ENCODE results near the gene SLC2A2.

DNA sequence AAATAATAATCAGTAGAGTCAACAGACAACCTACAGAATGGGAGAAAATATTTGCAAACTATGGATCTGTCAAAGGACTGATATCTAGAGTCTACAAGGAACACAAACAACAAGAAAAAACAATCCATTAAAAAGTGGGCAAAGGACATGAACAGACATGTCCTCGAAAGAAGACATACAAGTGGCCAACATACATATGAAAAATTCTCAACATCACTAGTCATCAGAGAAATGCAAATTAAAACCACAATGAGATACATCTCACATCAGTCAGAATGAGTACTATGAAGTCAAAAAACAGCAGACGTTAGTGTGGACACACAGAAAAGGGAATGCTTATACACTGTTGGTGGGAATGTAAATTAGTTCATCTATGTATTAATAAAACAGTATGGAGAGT is 33.7 kb downstream of the SLC2A2 start:
- TF ChIP-seq, protein P1, sequence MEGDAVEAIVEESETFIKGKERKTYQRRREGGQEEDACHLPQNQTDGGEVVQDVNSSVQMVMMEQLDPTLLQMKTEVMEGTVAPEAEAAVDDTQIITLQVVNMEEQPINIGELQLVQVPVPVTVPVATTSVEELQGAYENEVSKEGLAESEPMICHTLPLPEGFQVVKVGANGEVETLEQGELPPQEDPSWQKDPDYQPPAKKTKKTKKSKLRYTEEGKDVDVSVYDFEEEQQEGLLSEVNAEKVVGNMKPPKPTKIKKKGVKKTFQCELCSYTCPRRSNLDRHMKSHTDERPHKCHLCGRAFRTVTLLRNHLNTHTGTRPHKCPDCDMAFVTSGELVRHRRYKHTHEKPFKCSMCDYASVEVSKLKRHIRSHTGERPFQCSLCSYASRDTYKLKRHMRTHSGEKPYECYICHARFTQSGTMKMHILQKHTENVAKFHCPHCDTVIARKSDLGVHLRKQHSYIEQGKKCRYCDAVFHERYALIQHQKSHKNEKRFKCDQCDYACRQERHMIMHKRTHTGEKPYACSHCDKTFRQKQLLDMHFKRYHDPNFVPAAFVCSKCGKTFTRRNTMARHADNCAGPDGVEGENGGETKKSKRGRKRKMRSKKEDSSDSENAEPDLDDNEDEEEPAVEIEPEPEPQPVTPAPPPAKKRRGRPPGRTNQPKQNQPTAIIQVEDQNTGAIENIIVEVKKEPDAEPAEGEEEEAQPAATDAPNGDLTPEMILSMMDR (IDR thresholded peaks at IDR 0.05), result no peak
- no peak for TF ChIP-seq POLR2A (IDR thresholded peaks at IDR 0.05)
- TF ChIP-seq EP300 (IDR thresholded peaks at IDR 0.05), result no peak

All from ovary (tissue), 3 donors.